SU-DHL-6 (cell line): ENCODE measurements around the gene CNTNAP5.

ENCODE experiments used
- CTCF ChIP-seq: fragments of 200-600 bp; sonication (generic); IDR thresholded peaks from one replicate; pipeline ENCODE4 v1.5.1; 2017; ENCODE audit warnings: antibody characterized with exemption, mild to moderate bottlenecking, low read length, moderate library complexity; ENCODE audit not compliant: insufficient read depth, poor library complexity, severe bottlenecking
- EZH2phosphoT487 ChIP-seq: fragments of 200-600 bp; sonication (generic), shearing (Covaris generic); conservative IDR thresholded peaks from 2 replicates; pipeline ENCODE4 v1.6.1; 2018; ENCODE audit warnings: mild to moderate bottlenecking, antibody characterized with exemption, low read length, moderate library complexity, mixed read lengths

DNA sequence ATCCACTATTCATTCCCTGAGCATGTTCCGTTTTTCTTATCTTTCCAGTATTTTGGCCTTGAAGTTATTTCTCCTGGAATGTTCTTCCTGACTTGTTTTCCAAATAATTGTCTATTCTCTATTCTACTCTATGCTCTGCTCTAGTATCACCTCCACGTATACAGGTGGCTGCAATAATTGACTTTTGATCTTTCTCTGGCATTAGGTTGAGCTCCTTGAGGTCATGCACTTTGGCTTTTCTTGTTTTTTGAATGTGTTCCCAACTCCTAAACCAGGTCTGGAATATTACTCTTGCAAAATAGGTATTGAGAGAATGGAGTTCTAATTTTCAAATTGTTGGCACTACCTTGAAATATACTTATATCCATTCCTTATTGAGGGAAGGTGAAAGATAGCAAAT is 550.4 kb downstream of the CNTNAP5 start:
- no peak for TF ChIP-seq CTCF
- no peak for TF ChIP-seq EZH2phosphoT487
